NT2/D1 (cell line): ENCODE results near the gene PRKD2.
"Not testable (repeated sequence)": the region's sequence is repeated elsewhere in the genome, so short reads cannot be mapped to it uniquely, and the experiment has no call there.

Experiments
- DNase-seq: peaks from one replicate; pipeline ENCODE4 v3.0.0-alpha.2; 2011; ENCODE audit warnings: low read depth, low spot score
- H3K27me3 ChIP-seq: 2 replicates; pipeline ENCODE4 v1.6.0; 2011; ENCODE audit warnings: mild to moderate bottlenecking; ENCODE audit not compliant: insufficient read length, insufficient read depth
- H3K36me3 ChIP-seq: 2 replicates; pipeline ENCODE4 v1.6.1; 2011; ENCODE audit warnings: mild to moderate bottlenecking, low read length, mixed read lengths; ENCODE audit not compliant: insufficient read depth, insufficient read length
- H3K4me1 ChIP-seq: 2 replicates; pipeline ENCODE4 v1.5.1; 2011; ENCODE audit not compliant: insufficient read depth, insufficient read length
- H3K4me3 ChIP-seq: 2 replicates; pipeline ENCODE4 v1.5.1; 2011; ENCODE audit warnings: low read depth; ENCODE audit not compliant: insufficient read length
- H3K9ac ChIP-seq: 2 replicates; pipeline ENCODE4 v1.6.0; 2011; ENCODE audit warnings: low read depth; ENCODE audit not compliant: insufficient read length
- H3K9me3 ChIP-seq: 2 replicates; pipeline ENCODE4 v1.5.1; 2011; ENCODE audit warnings: mild to moderate bottlenecking, low read length; ENCODE audit not compliant: insufficient read depth
- SUZ12 ChIP-seq: IDR thresholded peaks from 2 replicates; pipeline ENCODE4 v1.6.1; 2011; ENCODE audit not compliant: insufficient read length, insufficient read depth; ENCODE audit errors: extremely low read depth
- YY1 ChIP-seq: IDR thresholded peaks from 2 replicates; pipeline ENCODE4 v1.6.1; 2011; ENCODE audit not compliant: insufficient read length, insufficient read depth
- ZNF274 ChIP-seq: IDR thresholded peaks from 2 replicates; pipeline ENCODE4 v1.6.1; 2011; ENCODE audit warnings: mild to moderate bottlenecking, low read depth, low read length

PRKD2 gene

DNA sequence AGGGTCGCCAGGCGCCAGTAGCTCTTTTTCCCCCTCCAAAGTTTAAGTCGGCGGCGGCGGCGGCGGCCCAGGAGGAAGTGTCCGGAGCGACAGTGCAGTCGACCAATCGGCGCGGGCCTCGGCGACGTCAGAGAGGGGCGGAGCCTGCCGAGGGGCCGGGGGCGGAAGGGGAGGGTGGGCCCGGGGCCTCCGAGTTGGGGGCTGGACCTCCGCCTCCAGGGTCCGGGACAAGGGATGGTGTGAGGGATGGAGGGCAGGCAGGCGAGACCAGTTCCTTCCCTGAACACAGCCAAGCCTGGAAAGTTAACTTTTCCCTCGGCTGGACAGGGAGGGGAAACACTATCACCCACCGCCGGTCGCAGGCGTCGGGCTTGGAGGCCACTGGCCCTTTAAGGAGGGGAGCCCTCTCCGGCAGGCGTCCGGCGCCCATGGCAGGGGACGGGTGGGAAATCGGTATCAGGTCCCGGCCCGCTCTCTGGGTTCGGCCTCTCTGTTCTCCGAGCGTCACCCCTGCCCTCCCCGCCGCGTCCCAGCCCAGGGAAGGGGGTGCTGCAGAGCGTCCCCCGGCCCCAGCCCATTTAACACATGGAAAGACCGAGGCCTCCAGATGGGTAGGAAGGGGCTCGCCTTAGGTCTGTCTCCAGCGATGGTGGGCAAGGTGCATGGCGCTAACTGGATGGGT, at the start of gene PRKD2:
TSS of gene PRKD2 (minus strand) at position 81 of the 682 bp plus-strand sequence. CDS start 744 bp downstream, outside the sequence.
- Histone ChIP-seq H3K9me3 (no peaks in the 10 kb centered on the region), H3K9ac (peak within 1 kb of the TSS; percentile 81), H3K4me3 (peak within 1 kb of the TSS; percentile 70), H3K27me3 (no peaks in the 10 kb centered on the region), H3K4me1 (peaks cover 4% of the 10 kb centered on the region), H3K36me3 (peaks cover 33% of the 10 kb centered on the region)
- TF ChIP-seq SUZ12 (no peak), YY1 (no peak), ZNF274 (no peak)
- peak; percentile 63 for DNase-seq

DNA sequence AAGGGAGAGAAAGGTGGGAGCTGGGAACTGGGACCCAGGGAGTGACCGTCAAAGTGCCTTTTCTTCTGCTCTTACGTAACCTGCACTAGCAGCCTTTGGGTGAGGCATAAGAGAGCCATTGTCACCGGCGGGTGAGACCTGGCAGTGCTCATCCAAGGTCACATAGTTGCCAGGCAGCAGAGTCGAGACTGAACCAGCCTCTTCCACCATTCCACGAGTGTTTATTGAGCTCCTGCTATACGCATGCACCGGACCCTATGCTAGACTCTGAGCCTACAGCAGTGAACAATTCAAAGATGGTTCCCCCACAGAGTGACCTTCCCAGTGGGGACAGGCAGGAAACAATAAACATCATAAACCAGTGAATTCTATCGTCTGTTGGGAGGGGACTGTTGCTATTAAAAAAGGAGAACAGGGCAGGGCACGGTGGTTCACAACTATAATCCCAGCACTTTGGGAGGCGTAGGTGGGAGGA, 47.9 kb upstream of the PRKD2 start:
- no peaks in the 10 kb centered on the region for H3K9me3 ChIP-seq
- H3K4me3 ChIP-seq: no peak overlapping the region
- H3K9ac ChIP-seq: no peak overlapping the region
- DNase-seq: no peak
- TF ChIP-seq SUZ12 (no peak), ZNF274 (no peak), YY1 (no peak)
- no peaks in the 10 kb centered on the region for H3K27me3 ChIP-seq
- peaks cover 1% of the 10 kb centered on the region for H3K4me1 ChIP-seq
- H3K36me3 ChIP-seq: no peaks in the 10 kb centered on the region

- no peaks in the 10 kb centered on the region for H3K9me3 ChIP-seq
- H3K9ac ChIP-seq: no peak overlapping the region
- H3K36me3 ChIP-seq: peaks cover 8% of the 10 kb centered on the region
- H3K4me3 ChIP-seq: no peak overlapping the region
- TF ChIP-seq ZNF274 (no peak), SUZ12 (no peak), YY1 (no peak)
- no peak for DNase-seq
- H3K4me1 ChIP-seq: peaks cover 2% of the 10 kb centered on the region
- H3K27me3 ChIP-seq: no peaks in the 10 kb centered on the region
Measured at GRCh38 chr19:46762245-46762890, 45.5 kb upstream of the PRKD2 start.

- Histone ChIP-seq H3K4me3 (no peak overlapping the region), H3K9me3 (no peaks in the 10 kb centered on the region), H3K9ac (no peak overlapping the region), H3K36me3 (peaks cover 15% of the 10 kb centered on the region), H3K4me1 (peaks cover 2% of the 10 kb centered on the region), H3K27me3 (no peaks in the 10 kb centered on the region)
- no peak for DNase-seq
- TF ChIP-seq YY1: no peak
- TF ChIP-seq ZNF274: no peak
- TF ChIP-seq SUZ12: no peak
Measured at GRCh38 chr19:46761418-46761831, 44.5 kb upstream of the PRKD2 start.

DNA sequence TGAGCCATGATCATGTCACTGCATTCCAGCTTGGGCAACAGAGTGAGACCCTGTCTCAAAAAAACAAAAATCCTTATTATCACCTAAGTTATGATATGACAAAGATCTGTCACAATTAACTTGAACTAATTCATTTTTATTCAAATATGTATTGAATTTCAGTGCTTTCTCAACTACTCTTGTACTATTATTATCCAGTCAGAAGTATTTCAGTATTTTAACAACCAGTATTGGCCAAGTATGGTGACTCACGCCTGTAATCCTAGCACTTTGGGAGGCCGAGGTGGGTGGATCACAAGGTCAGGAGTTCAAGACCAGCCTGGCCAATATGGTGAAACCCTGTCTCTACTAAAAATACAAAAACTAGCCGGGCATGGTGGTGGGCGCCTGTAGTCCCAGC, 44.0 kb upstream of the PRKD2 start:
- H3K4me1 ChIP-seq, H3K27me3 ChIP-seq, H3K9me3 ChIP-seq, DNase-seq, H3K9ac ChIP-seq, H3K4me3 ChIP-seq: not testable (repeated sequence)
- peaks cover 19% of the 10 kb centered on the region for H3K36me3 ChIP-seq

GRCh38 chr19:46760363-46760762, 43.4 kb upstream of the PRKD2 start:
- no peaks in the 10 kb centered on the region for H3K27me3 ChIP-seq
- TF ChIP-seq ZNF274: no peak
- TF ChIP-seq SUZ12: no peak
- no peak for TF ChIP-seq YY1
- peaks cover 19% of the 10 kb centered on the region for H3K36me3 ChIP-seq
- no peaks in the 10 kb centered on the region for H3K9me3 ChIP-seq
- no peak overlapping the region for H3K4me3 ChIP-seq
- peaks cover 2% of the 10 kb centered on the region for H3K4me1 ChIP-seq
- no peak for DNase-seq
- H3K9ac ChIP-seq: no peak overlapping the region

DNA sequence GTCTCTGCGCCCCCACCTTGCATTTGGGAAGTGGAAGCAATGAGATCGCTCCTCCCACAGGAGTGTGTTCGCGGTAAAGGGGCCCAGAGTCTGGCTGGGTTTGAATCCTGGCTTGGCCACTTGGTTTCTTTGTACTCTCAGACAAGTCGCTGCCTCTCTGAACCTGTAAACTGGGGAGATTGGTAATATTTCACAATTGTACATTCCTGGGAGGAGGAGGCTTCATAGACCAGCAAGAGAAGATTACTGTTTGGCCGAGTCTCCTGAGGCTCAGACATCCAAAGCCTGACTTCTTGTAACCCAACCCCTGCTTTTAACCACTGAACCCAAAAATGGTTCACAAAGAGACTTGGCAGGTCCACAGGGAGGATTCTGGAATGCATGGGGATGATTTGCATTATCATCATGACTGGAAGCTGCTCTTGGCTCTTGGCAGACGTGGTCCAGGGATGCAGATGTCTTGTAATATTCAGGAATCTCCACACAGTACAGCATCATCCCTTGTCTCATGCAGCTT, 43.0 kb upstream of the PRKD2 start:
- Histone ChIP-seq H3K4me3 (no peak overlapping the region), H3K9ac (no peak overlapping the region), H3K27me3 (no peaks in the 10 kb centered on the region), H3K9me3 (no peaks in the 10 kb centered on the region), H3K36me3 (peaks cover 19% of the 10 kb centered on the region), H3K4me1 (peaks cover 2% of the 10 kb centered on the region)
- TF ChIP-seq ZNF274 (no peak), SUZ12 (no peak), YY1 (no peak)
- no peak for DNase-seq
